GM21723 (cell line): ENCODE measurements around the gene RECQL.

Experiments used
- ATAC-seq: cut with Tn5 transposase; IDR thresholded peaks from one replicate; pipeline ENCODE4 v1.9.1; 2021; ENCODE audit warnings: mild to moderate bottlenecking, moderate library complexity; ENCODE audit not compliant: unreplicated experiment

RECQL gene

GRCh38 chr12:21501258-21502163 is at the start of gene RECQL, which contains the start of gene GOLT1B:
RECQL (minus strand) TSS chr12:21501635; CDS start chr12:21499570, 2,065 bp downstream.
GOLT1B (plus strand) TSS chr12:21501789; CDS start chr12:21501924, 135 bp downstream.
- ATAC-seq = peak; percentile 98

GRCh38 chr12:21547437-21547836 is 46.0 kb upstream of the RECQL start:
- no peak for ATAC-seq

GRCh38 chr12:21546716-21547115 is 45.3 kb upstream of the RECQL start:
- ATAC-seq = no peak

GRCh38 chr12:21545557-21545956 is 44.1 kb upstream of the RECQL start:
- ATAC-seq = no peak

GRCh38 chr12:21543151-21543550 is 41.7 kb upstream of the RECQL start:
- ATAC-seq = no peak

GRCh38 chr12:21542403-21542802 is 41.0 kb upstream of the RECQL start:
- ATAC-seq = no peak

- no peak for ATAC-seq
Measured at GRCh38 chr12:21541773-21542172, 40.3 kb upstream of the RECQL start.

GRCh38 chr12:21539797-21540196 is 38.4 kb upstream of the RECQL start:
- ATAC-seq = no peak

GRCh38 chr12:21538061-21538653 is 36.7 kb upstream of the RECQL start:
- ATAC-seq = no peak

GRCh38 chr12:21529456-21529855 is 28.0 kb upstream of the RECQL start:
- no peak for ATAC-seq

GRCh38 chr12:21528953-21529352 is 27.5 kb upstream of the RECQL start:
- no peak for ATAC-seq

GRCh38 chr12:21527451-21528180 is 26.2 kb upstream of the RECQL start:
- peak; percentile 94 for ATAC-seq

- no peak for ATAC-seq
Measured at GRCh38 chr12:21526721-21527345, 25.4 kb upstream of the RECQL start.

- ATAC-seq = no peak
Measured at GRCh38 chr12:21526053-21526452, 24.6 kb upstream of the RECQL start, which contains the start of gene SPX. SPX (plus strand) TSS chr12:21526296; CDS start chr12:21526473, 177 bp downstream.

- ATAC-seq = no peak
Measured at GRCh38 chr12:21523148-21523547, 21.7 kb upstream of the RECQL start.

GRCh38 chr12:21521541-21521940 is 20.1 kb upstream of the RECQL start:
- no peak for ATAC-seq

- no peak for ATAC-seq
Measured at GRCh38 chr12:21518451-21518850, 17.0 kb upstream of the RECQL start.

GRCh38 chr12:21516281-21516680 is 14.8 kb upstream of the RECQL start:
- ATAC-seq = no peak

GRCh38 chr12:21509768-21510167 is 8.3 kb upstream of the RECQL start:
- ATAC-seq = peak; percentile 95

GRCh38 chr12:21507849-21508248 is 6.4 kb upstream of the RECQL start:
- ATAC-seq = no peak

- ATAC-seq = no peak
Measured at GRCh38 chr12:21505888-21506287, 4.5 kb upstream of the RECQL start.
